Gastroesophageal sphincter (tissue), 4 donors: ENCODE measurements around the gene TGFA. TPM values are rescaled to one million over a fixed set of nuclear protein-coding genes. Genes with fewer than 3 reads are reported as not detected.

Experiments used
- ATAC-seq: fragments of 150-250 bp; one replicate; pipeline ENCODE4 v1.9.1; 2016; ENCODE audit warnings: mild to moderate bottlenecking, moderate library complexity
- H3K27ac ChIP-seq, 4 donors: fragments of 200-600 bp; sonication (generic) in 3 of 4; 1 replicate in 3 of 4; 2 replicates in 1 of 4; pipeline ENCODE4 v1.5.1; 2016 to 2019
- H3K27me3 ChIP-seq: fragments of 200-600 bp; sonication (generic); one replicate; pipeline ENCODE4 v1.5.1; 2019
- H3K36me3 ChIP-seq, 2 donors: fragments of 200-600 bp; sonication (generic); one replicate each; pipeline ENCODE4 v1.5.1; 2019; ENCODE audit warnings: control low read depth in 1 of 2
- H3K4me1 ChIP-seq, 3 donors: fragments of 200-600 bp; sonication (generic); 1 replicate in 2 of 3; 2 replicates in 1 of 3; pipeline ENCODE4 v1.5.1; 2016 to 2019; ENCODE audit warnings: control low read depth in 2 of 3
- H3K4me3 ChIP-seq, 2 donors: fragments of 200-600 bp; sonication (generic); one replicate each; pipeline ENCODE4 v1.5.1; 2019; ENCODE audit warnings: mild to moderate bottlenecking in 1 of 2, moderate library complexity in 1 of 2
- H3K9me3 ChIP-seq, 3 donors: fragments of 200-600 bp; sonication (generic); one replicate each; pipeline ENCODE4 v1.5.1; 2017 to 2019; ENCODE audit warnings: control low read depth in 2 of 3
- CTCF ChIP-seq, 4 experiments: fragments of 200-600 bp in 2 of 4; fragments of 450-650 bp in 2 of 4; sonication (generic) in 1 of 4; IDR thresholded peaks; one replicate each; pipeline ENCODE4 v1.5.1; 2017 to 2019; ENCODE audit warnings: antibody characterized with exemption in 4 of 4, mild to moderate bottlenecking in 2 of 4, moderate library complexity in 2 of 4
- EP300 ChIP-seq: sonication (generic); formaldehyde crosslinking; IDR thresholded peaks from one replicate; pipeline ENCODE4 v1.6.1; 2017; ENCODE audit warnings: antibody characterized with exemption, mild to moderate bottlenecking
- POLR2A ChIP-seq, 2 donors: fragments of 450-650 bp; IDR thresholded peaks; one replicate each; pipeline ENCODE4 v1.6.1; 2017; ENCODE audit warnings: antibody characterized with exemption in 2 of 2, mild to moderate bottlenecking in 2 of 2, moderate library complexity in 1 of 2
- POLR2AphosphoS5 ChIP-seq: sonication (generic); formaldehyde crosslinking; IDR thresholded peaks from one replicate; pipeline ENCODE4 v1.6.1; 2017; ENCODE audit warnings: antibody characterized with exemption
- WGBS, 2 donors: methylation state at CpG; one replicate each; pipeline ENCODE4 v1.1.5; 2018; ENCODE audit warnings: low coverage in 1 of 2; 5-methylcytosine and 5-hydroxymethylcytosine counted together
- total RNA-seq, 4 donors: library from RNA; depleted of rRNA; stranded (reverse); fragments of >200 nt; gene quantifications; one replicate each; pipeline ENCODE4 v1.1.0, GENCODE V29; 2016

The TGFA gene
- total RNA-seq, 4 donors from 2014 or later = 0.31 to 5.0 (median 1.6) TPM

DNA sequence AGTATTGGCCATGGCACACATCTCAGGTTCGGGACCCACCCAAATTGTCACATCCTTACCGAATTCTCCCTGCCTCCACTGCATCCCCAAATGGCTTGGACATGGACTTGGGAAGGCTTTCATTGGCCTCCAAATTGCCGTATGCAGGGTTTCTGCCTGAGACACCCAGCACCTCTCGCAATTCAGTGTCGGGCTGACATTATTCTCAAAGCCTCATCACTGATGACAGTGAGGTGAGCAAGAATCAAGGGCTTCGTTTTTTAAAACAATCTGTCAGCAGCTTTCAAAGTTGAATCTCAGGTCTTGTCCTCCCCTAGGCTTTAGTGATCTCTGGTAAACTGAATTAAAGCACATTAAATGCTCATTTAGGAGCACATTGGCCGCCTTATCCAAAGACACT, 29.5 kb upstream of the TGFA start:
- no peak for TF ChIP-seq POLR2AphosphoS5
- TF ChIP-seq POLR2A (IDR thresholded peaks at IDR 0.05) = no peak
- no peak for TF ChIP-seq CTCF (IDR thresholded peaks at IDR 0.05)
- no peak for TF ChIP-seq EP300
- no peaks in the 10 kb centered on the region for H3K36me3 ChIP-seq
- H3K27me3 ChIP-seq = no peaks in the 10 kb centered on the region
- H3K4me3 ChIP-seq = no peak overlapping the region
- no peaks in the 10 kb centered on the region for H3K9me3 ChIP-seq
- no peaks in the 10 kb centered on the region for H3K4me1 ChIP-seq
- 79 to 88% methylated on average over 4 to 6 of the region's 7 CpGs for WGBS, 2 donors
- H3K27ac ChIP-seq = no peak overlapping the region
- ATAC-seq = no peak

- Histone ChIP-seq H3K36me3 (no peaks in the 10 kb centered on the region), H3K27ac (no peak overlapping the region), H3K27me3 (peaks cover 9% of the 10 kb centered on the region), H3K4me1 (no peaks in the 10 kb centered on the region), H3K4me3 (no peak overlapping the region), H3K9me3 (peaks cover 0 to 6% (median 0%) of the 10 kb centered on the region in 3 donors)
- no peak for TF ChIP-seq CTCF (IDR thresholded peaks at IDR 0.05)
- TF ChIP-seq POLR2AphosphoS5 = no peak
- no peak for TF ChIP-seq POLR2A (IDR thresholded peaks at IDR 0.05)
- TF ChIP-seq EP300 = no peak
- no peak for ATAC-seq
These were observed 26.7 kb upstream of the TGFA start for GRCh38 chr2:70580352-70580751.

DNA sequence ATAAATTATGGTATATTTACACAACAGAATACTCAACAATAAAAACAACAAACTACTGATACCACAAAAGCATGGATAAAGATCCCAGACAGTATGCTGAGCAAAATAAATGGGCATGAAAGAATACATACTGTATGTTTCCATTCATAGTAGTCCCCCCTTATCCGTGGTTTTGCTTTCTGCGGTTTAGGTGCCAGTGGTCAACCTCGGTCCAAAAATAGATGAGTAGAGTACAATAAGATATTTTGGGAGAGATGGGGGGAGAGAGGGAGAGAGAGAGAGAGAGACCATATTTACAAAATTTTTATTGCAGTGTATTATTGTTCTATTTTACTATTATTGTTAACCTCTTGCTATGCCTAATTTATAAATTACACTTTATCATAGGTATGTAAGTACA, 21.0 kb upstream of the TGFA start:
- no peak overlapping the region for H3K4me3 ChIP-seq
- H3K27me3 ChIP-seq = peaks cover 34% of the 10 kb centered on the region
- H3K27ac ChIP-seq = no peak overlapping the region
- H3K36me3 ChIP-seq = no peaks in the 10 kb centered on the region
- WGBS, 2 donors = 71 to 79% methylated on average over 3 of the region's 3 CpGs
- no peak for ATAC-seq
- TF ChIP-seq CTCF (IDR thresholded peaks at IDR 0.05) (no peak), EP300 (no peak), POLR2AphosphoS5 (no peak), POLR2A (IDR thresholded peaks at IDR 0.05) (no peak)
- H3K4me1 ChIP-seq = no peaks in the 10 kb centered on the region
- H3K9me3 ChIP-seq = peaks cover 0 to 6% (median 0%) of the 10 kb centered on the region in 3 donors

GRCh38 chr2:70574109-70574508, 20.5 kb upstream of the TGFA start:
- Histone ChIP-seq H3K27ac (no peak overlapping the region), H3K27me3 (peaks cover 34% of the 10 kb centered on the region), H3K4me1 (no peaks in the 10 kb centered on the region), H3K9me3 (peaks cover 0 to 6% (median 0%) of the 10 kb centered on the region in 3 donors), H3K4me3 (no peak overlapping the region), H3K36me3 (no peaks in the 10 kb centered on the region)
- 93 to 100% methylated on average over 2 of the region's 2 CpGs for WGBS, 2 donors
- ATAC-seq = no peak
- TF ChIP-seq CTCF (IDR thresholded peaks at IDR 0.05) = no peak
- no peak for TF ChIP-seq EP300
- TF ChIP-seq POLR2AphosphoS5 = no peak
- no peak for TF ChIP-seq POLR2A (IDR thresholded peaks at IDR 0.05)

DNA sequence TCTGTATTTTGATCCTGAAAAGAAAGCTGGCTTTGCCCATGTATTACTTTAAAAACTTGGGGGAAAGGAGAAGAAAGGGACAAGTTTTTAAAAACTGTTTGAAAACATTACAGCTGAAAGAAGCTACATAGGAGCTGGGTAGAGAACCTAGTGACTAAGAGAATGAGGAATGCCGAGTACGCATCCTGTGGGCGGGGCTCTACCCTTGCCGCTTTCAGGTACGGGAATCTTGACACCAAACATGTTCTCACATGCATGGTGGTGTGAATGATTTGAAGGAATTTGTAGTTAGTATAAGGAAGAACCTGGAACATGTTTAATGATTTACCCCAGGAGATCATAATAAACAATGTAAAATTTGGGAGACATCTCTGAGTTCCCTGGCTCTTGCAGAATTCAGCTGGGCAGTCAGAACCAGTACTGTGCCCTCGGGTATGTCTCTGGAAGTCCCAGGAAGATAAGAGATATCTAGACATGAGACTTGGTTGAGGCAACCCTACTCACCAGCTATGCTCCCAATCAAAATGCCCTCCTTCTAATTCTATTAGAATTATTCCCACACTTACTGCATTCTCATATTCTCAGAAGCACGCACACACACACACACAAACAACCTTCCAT, 16.5 kb upstream of the TGFA start:
- TF ChIP-seq CTCF (IDR thresholded peaks at IDR 0.05) (no peak), POLR2AphosphoS5 (no peak), EP300 (no peak), POLR2A (IDR thresholded peaks at IDR 0.05) (no peak)

More for the DNA sequence above, 16.5 kb upstream of the TGFA start:
- 45 to 57% methylated on average over 4 to 6 of the region's 7 CpGs for WGBS, 2 donors
- no peak overlapping the region for H3K4me3 ChIP-seq
- H3K4me1 ChIP-seq = no peaks in the 10 kb centered on the region
- H3K27me3 ChIP-seq = peaks cover 25% of the 10 kb centered on the region
- H3K9me3 ChIP-seq = no peaks in the 10 kb centered on the region
- no peak for ATAC-seq
- no peaks in the 10 kb centered on the region for H3K36me3 ChIP-seq
- no peak overlapping the region for H3K27ac ChIP-seq
